HL-60 (cell line): ENCODE measurements around the gene FAM53A.
"Not testable (repeated sequence)": the region's sequence is repeated elsewhere in the genome, so short reads cannot be mapped to it uniquely, and the experiment has no call there.

Experiments
- DNase-seq, 2 experiments: peaks; one replicate each; pipeline ENCODE4 v3.0.0-alpha.2; 2010 to 2020; ENCODE audit warnings: low read depth in 1 of 2, low spot score in 1 of 2
- H3K27ac ChIP-seq: fragments of 250-450 bp; sonication (Bioruptor Pico); replicated peaks from 2 replicates; pipeline ENCODE4 v1.5.1; 2020; ENCODE audit warnings: mild to moderate bottlenecking, moderate library complexity
- H3K27me3 ChIP-seq: fragments of 250-450 bp; sonication (Bioruptor Pico); 2 replicates; pipeline ENCODE4 v1.5.1; 2021; ENCODE audit warnings: mild to moderate bottlenecking, moderate library complexity; ENCODE audit not compliant: insufficient read depth, poor library complexity, severe bottlenecking
- H3K4me3 ChIP-seq: replicated peaks from 2 replicates; pipeline ENCODE4 v1.5.1; 2011; ENCODE audit warnings: mild to moderate bottlenecking, control low read depth, low read length; ENCODE audit not compliant: insufficient read depth
- CTCF ChIP-seq: IDR thresholded peaks from one replicate; pipeline ENCODE4 v1.5.1; 2011; ENCODE audit warnings: low read length, control low read depth, inconsistent platforms; ENCODE audit not compliant: insufficient read depth
- GABPA ChIP-seq: IDR thresholded peaks from 2 replicates; pipeline ENCODE4 v1.6.1; 2012; ENCODE audit warnings: low read depth
- POLR2AphosphoS5 ChIP-seq: IDR thresholded peaks from 2 replicates; pipeline ENCODE4 v1.6.1; 2012; ENCODE audit warnings: low read depth
- REST ChIP-seq: IDR thresholded peaks from 2 replicates; pipeline ENCODE4 v1.6.1; 2012; ENCODE audit warnings: low read depth; ENCODE audit not compliant: insufficient replicate concordance
- SPI1 ChIP-seq: IDR thresholded peaks from 2 replicates; pipeline ENCODE4 v1.6.1; 2012; ENCODE audit warnings: low read depth, mild to moderate bottlenecking, borderline replicate concordance

The FAM53A gene

GRCh38 chr4:1609901-1610790 lies 74.0 kb downstream of the FAM53A start:
- no peak for DNase-seq
- H3K27ac ChIP-seq, result no peak overlapping the region
- H3K27me3 ChIP-seq, result peaks cover 5% of the 10 kb centered on the region
- H3K4me3 ChIP-seq, result no peak overlapping the region
- no peak for TF ChIP-seq CTCF
- TF ChIP-seq GABPA, result no peak
- no peak for TF ChIP-seq REST
- no peak for TF ChIP-seq POLR2AphosphoS5
- TF ChIP-seq SPI1, result no peak

GRCh38 chr4:1608821-1609500 lies 75.2 kb downstream of the FAM53A start:
- TF ChIP-seq REST (no peak), CTCF (no peak), GABPA (no peak), SPI1 (no peak), POLR2AphosphoS5 (no peak)
- Histone ChIP-seq H3K27ac (no peak overlapping the region), H3K27me3 (peaks cover 9% of the 10 kb centered on the region), H3K4me3 (no peak overlapping the region)
- DNase-seq, result no peak

GRCh38 chr4:1608196-1608820 lies 75.8 kb downstream of the FAM53A start:
- no peak for TF ChIP-seq SPI1
- no peak for TF ChIP-seq POLR2AphosphoS5
- no peak for TF ChIP-seq REST
- TF ChIP-seq GABPA, result no peak
- no peak for TF ChIP-seq CTCF
- Histone ChIP-seq H3K27me3 (peaks cover 9% of the 10 kb centered on the region), H3K4me3 (no peak overlapping the region), H3K27ac (no peak overlapping the region)
- no peak for DNase-seq

- not testable (repeated sequence) for DNase-seq, H3K27me3 ChIP-seq, H3K27ac ChIP-seq, H3K4me3 ChIP-seq
Measured at GRCh38 chr4:1607436-1608195, 76.5 kb downstream of the FAM53A start.
